Natural killer cell (primary cell): ENCODE results near the gene SCGB1C1. TPM values are rescaled to one million over a fixed set of nuclear protein-coding genes. Genes with fewer than 3 reads are reported as not detected.

Source experiments
- ATAC-seq, 3 donors: fragments of 150-1000 bp in 2 of 3; fragments of 200-7000 bp in 1 of 3; cut with Tn5 transposase; 1 replicate in 1 of 3; 2 replicates in 2 of 3; pipeline ENCODE4 v1.10.0; 2021; ENCODE audit warnings: mild to moderate bottlenecking in 2 of 3, moderate library complexity in 2 of 3
- DNase-seq, 2 donors: peaks; one replicate each; pipeline versions ENCODE4 v3.0.0 to v3.0.0-alpha.2; 2013 to 2021; ENCODE audit warnings: mixed read lengths in 1 of 2
- H3K27ac ChIP-seq: one replicate; pipeline ENCODE4 v1.5.1; 2013; ENCODE audit warnings: mild to moderate bottlenecking, low read length
- H3K27me3 ChIP-seq: one replicate; pipeline ENCODE4 v1.6.1; 2013; ENCODE audit warnings: low read length; ENCODE audit not compliant: control insufficient read depth, insufficient read depth
- H3K36me3 ChIP-seq: one replicate; pipeline ENCODE4 v1.6.1; 2013; ENCODE audit warnings: low read length; ENCODE audit not compliant: control insufficient read depth, insufficient read depth
- H3K4me1 ChIP-seq: one replicate; pipeline ENCODE4 v1.6.1; 2013; ENCODE audit warnings: low read length; ENCODE audit not compliant: control insufficient read depth, insufficient read depth
- H3K4me3 ChIP-seq: one replicate; pipeline ENCODE4 v1.5.1; 2013; ENCODE audit warnings: low read length
- H3K9me3 ChIP-seq: one replicate; pipeline ENCODE4 v1.6.1; 2013; ENCODE audit warnings: low read length; ENCODE audit not compliant: control insufficient read depth, insufficient read depth
- H3K27ac Mint-ChIP-seq, 2 donors: one replicate each; pipeline ENCODE4 v1.8.0; 2022; ENCODE audit warnings: mild to moderate bottlenecking in 2 of 2, mixed read lengths in 2 of 2, moderate library complexity in 1 of 2
- H3K27me3 Mint-ChIP-seq, 2 donors: one replicate each; pipeline ENCODE4 v1.8.0; 2022; ENCODE audit warnings: low read depth in 2 of 2, mixed read lengths in 2 of 2
- H3K36me3 Mint-ChIP-seq: one replicate; pipeline ENCODE4 v1.8.0; 2022; ENCODE audit warnings: mixed read lengths
- H3K4me1 Mint-ChIP-seq, 2 donors: one replicate each; pipeline ENCODE4 v1.8.0; 2022; ENCODE audit warnings: mixed read lengths in 2 of 2
- H3K4me3 Mint-ChIP-seq: one replicate; pipeline ENCODE4 v1.8.0; 2022; ENCODE audit warnings: mild to moderate bottlenecking, moderate library complexity, mixed read lengths
- H3K9me3 Mint-ChIP-seq, 2 donors: one replicate each; pipeline ENCODE4 v1.8.0; 2022; ENCODE audit warnings: mixed read lengths in 2 of 2
- CTCF ChIP-seq: fragments of 200-600 bp; IDR thresholded peaks from one replicate; pipeline ENCODE4 v1.8.0; 2022; ENCODE audit warnings: antibody characterized with exemption
- WGBS: methylation state at CpG from one replicate; pipeline ENCODE4 v1.1.7; 2013; ENCODE audit warnings: missing lambda C conversion rate; ENCODE audit not compliant: insufficient coverage; 5-methylcytosine and 5-hydroxymethylcytosine counted together
- intact Hi-C: fragments of 100-400 bp; cut with micrococcal nuclease; formaldehyde crosslinking; loops from one replicate; pipeline ENCODE4 v1.14.2; 2022
- total RNA-seq, 4 donors: library from RNA; stranded (reverse); fragments of 120-200 nt in 1 of 4; gene quantifications; one replicate each; pipeline versions ENCODE4 v1.2.3 to v1.2.4, GENCODE V29; 2013 to 2022

The SCGB1C1 gene
- total RNA-seq, 3 donors from 2014 or later (not counting 1 experiment from before 2014, with no cell fraction given): 0.73 to 2.1 TPM; not detected in 1

GRCh38 chr11:205221-206001, 12.5 kb downstream of the SCGB1C1 start:
- Histone ChIP-seq H3K36me3 (peaks cover 38% of the 10 kb centered on the region), H3K4me3 (no peak overlapping the region), H3K27me3 (no peaks in the 10 kb centered on the region), H3K9me3 (no peaks in the 10 kb centered on the region), H3K27ac (no peak overlapping the region), H3K4me1 (peaks cover 50% of the 10 kb centered on the region)
- intact Hi-C loops: loop anchor here (5.0 kb wide), 2 partner anchors 152 to 212 kb away; no protein-coding TSS in a partner anchor
- H3K27ac Mint-ChIP-seq: no peak overlapping the region
- H3K9me3 Mint-ChIP-seq: no peaks in the 10 kb centered on the region
- H3K36me3 Mint-ChIP-seq: no peaks in the 10 kb centered on the region
- H3K4me1 Mint-ChIP-seq: peaks cover 43 to 53% of the 10 kb centered on the region in 2 donors
- no peak for ATAC-seq
- 95% methylated on average over 16 of the region's 16 CpGs for WGBS
- no peak for TF ChIP-seq CTCF
- H3K4me3 Mint-ChIP-seq: peak overlapping the region; percentile 47
- H3K27me3 Mint-ChIP-seq: no peaks in the 10 kb centered on the region
- DNase-seq: no peak

GRCh38 chr11:206002-206384, 13.1 kb downstream of the SCGB1C1 start:
- 89% methylated on average over 4 of the region's 7 CpGs for WGBS
- no peak for ATAC-seq
- H3K4me3 Mint-ChIP-seq: peak overlapping the region; percentile 97
- H3K27ac Mint-ChIP-seq: peak overlapping the region; percentile 99
- TF ChIP-seq CTCF: no peak
- no peaks in the 10 kb centered on the region for H3K36me3 Mint-ChIP-seq
- Histone ChIP-seq H3K4me1 (peaks cover 50% of the 10 kb centered on the region), H3K27ac (no peak overlapping the region), H3K4me3 (peak overlapping the region; percentile 76), H3K9me3 (no peaks in the 10 kb centered on the region), H3K36me3 (peaks cover 42% of the 10 kb centered on the region), H3K27me3 (no peaks in the 10 kb centered on the region)
- no peak for DNase-seq
- intact Hi-C loops: loop anchor here (5.0 kb wide), 2 partner anchors 151 to 211 kb away; no protein-coding TSS in a partner anchor
- H3K9me3 Mint-ChIP-seq: no peaks in the 10 kb centered on the region
- no peaks in the 10 kb centered on the region for H3K27me3 Mint-ChIP-seq
- peaks cover 43 to 58% of the 10 kb centered on the region in 2 donors for H3K4me1 Mint-ChIP-seq

GRCh38 chr11:206526-207207, 13.8 kb downstream of the SCGB1C1 start:
- H3K9me3 ChIP-seq: no peaks in the 10 kb centered on the region
- H3K4me1 ChIP-seq: peaks cover 50% of the 10 kb centered on the region
- peak overlapping the region; percentile 97 for H3K4me3 Mint-ChIP-seq
- H3K27me3 ChIP-seq: no peaks in the 10 kb centered on the region
- H3K27ac ChIP-seq: peak overlapping the region; percentile 78
- peaks cover 43 to 58% of the 10 kb centered on the region in 2 donors for H3K4me1 Mint-ChIP-seq
- ATAC-seq: no peak
- no peaks in the 10 kb centered on the region for H3K27me3 Mint-ChIP-seq
- H3K36me3 Mint-ChIP-seq: no peaks in the 10 kb centered on the region
- no peak for TF ChIP-seq CTCF
- peaks cover 47% of the 10 kb centered on the region for H3K36me3 ChIP-seq
- intact Hi-C loops: loop anchor here (1.0 to 5.0 kb wide), 5 partner anchors 30 to 244 kb away; partner anchors contain the start of genes PSMD13, PTDSS2 and SIRT3
- H3K27ac Mint-ChIP-seq: peak overlapping the region; percentile 99
- no peaks in the 10 kb centered on the region for H3K9me3 Mint-ChIP-seq
- H3K4me3 ChIP-seq: peak overlapping the region; percentile 76
- WGBS: 3% methylated on average over 39 of the region's 39 CpGs
- DNase-seq: peak in 1 of 2 donors; percentile 57
